HuH-7 (cell line): ENCODE data around the gene CTPS2.
"Not testable (repeated sequence)": the region's sequence is repeated elsewhere in the genome, so short reads cannot be mapped to it uniquely, and the experiment has no call there.

Experiments used
- DNase-seq: peaks from one replicate; pipeline ENCODE4 v3.0.0; 2011; ENCODE audit warnings: low spot score

Gene CTPS2

GRCh38 chrX:16603822-16604221, 108.6 kb downstream of the CTPS2 start:
- no peak for DNase-seq

- not testable (repeated sequence) for DNase-seq
These were observed 109.2 kb downstream of the CTPS2 start for GRCh38 chrX:16603235-16603634.

DNA sequence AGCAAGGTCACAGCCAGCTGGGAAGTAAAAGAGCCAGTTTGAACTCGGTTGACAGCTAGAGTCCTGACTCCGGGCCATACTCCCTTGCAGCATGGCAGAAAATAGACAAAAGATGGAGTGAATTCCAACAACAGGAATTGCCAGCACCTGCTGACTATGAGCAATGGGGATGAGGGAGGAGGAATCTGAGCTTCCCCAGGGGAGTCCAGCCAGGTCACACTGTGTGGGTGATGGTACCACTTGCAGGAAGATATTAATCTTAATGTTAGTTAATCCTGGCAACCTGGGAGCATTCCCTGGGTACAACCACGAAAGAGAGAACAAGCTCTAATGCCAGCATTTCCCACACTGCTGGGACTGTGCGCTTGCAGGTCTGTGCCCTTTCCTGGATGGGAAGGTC, 110.6 kb downstream of the CTPS2 start:
- DNase-seq: no peak

DNA sequence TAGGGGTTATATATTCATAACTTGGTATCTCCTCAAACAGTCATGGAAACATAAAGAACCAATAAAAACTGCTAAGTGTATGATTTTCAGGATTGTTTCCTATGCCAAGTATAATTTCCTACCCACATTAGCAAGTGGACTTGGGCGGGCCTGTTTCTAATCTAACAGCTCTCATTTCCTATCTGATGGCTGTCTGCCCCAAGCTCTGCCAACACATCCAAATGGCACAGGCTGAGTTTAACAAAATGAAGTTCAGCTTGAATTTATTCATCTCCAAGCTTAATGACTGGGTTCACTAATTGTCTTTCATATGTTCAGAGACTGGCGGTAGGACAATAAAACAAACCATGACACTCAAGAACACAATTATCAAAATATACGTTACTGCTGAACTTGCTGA, 118.0 kb downstream of the CTPS2 start:
- DNase-seq: no peak

DNA sequence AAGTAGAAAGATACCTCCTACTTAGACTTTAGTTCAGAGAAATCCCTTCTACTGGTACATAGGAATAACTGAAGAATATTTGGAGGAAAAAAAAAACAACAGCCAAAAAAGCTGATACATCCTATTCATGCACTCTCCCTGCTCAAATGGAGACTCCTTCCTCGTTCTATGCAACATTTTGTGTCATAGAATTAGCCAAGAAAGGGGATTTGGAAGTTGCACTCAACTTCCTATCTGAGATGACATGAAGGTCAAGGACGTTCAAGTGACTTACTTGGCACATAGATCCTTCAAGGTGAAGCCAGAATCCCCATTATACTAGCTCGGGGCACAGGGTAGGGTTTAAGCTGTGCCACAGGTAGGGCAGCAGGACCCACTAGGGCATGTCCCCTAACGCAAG, 118.7 kb downstream of the CTPS2 start:
- DNase-seq: no peak

DNA sequence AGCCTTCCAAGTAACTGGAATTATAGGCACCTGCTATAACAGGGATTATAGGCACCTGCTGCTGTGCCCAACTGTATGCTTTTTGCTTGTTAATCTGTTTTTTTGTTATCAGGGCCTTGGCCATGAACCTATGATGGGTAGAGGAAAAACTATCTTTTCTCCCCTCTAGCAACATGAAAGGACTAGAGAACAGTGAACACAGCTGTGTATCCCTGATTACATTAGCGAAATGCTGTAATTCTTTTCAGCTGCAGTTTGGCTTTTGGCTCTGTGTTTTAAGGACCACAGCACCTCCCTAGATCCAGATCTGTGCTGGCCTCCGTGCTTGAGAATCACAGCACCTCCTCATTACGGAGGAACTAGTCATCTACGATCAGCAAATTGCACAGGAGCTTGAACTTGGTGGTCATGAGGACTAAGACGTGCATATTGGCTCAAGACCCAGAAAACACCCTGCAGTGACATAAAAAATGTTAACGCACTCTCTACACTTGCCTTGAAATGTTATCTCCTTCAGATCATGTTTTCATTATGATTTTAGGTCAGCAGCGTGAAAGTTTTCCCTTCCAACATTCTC, 120.2 kb downstream of the CTPS2 start:
- DNase-seq: no peak

DNA sequence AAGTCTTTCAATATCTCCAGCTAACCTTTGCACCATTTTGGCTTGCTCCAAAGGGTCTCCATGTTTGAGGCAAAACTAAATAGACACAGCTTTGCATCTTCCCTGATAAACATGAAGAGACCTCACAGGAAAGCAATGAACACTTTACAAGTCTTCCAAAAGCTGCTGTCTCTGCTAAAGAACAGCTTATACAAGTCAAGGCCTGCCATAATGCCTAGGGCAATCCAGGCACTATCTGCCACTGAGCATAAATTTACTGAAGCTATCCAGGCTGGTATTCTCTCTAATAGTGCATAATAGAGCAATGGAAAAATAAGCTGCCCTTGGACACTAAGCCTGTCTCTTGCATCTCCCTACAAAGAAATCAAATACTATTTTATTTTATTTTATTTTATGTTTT, 122.6 kb downstream of the CTPS2 start:
- no peak for DNase-seq

DNA sequence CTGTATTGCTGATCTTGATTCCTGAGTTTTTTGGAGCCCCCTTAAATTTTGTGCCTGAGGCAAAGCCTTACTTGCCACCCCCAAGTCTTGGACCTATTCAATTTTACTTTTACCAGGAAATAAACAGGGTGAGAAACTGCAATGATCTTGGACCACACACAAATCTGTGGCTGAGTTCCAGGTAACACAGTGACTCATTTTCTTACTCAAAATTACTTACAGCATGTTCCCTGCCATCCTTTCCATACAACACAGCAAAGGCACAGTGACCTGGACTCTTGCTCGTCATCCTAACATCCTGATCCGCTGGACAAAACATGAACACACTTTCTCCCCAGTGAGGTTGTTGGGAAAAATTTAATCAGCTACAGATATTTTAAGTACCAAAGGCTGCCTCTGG, 123.3 kb downstream of the CTPS2 start:
- DNase-seq: no peak

GRCh38 chrX:16588266-16588665, 124.2 kb downstream of the CTPS2 start:
- DNase-seq: no peak

- no peak for DNase-seq
These were observed 124.6 kb downstream of the CTPS2 start for GRCh38 chrX:16587836-16588235.

DNA sequence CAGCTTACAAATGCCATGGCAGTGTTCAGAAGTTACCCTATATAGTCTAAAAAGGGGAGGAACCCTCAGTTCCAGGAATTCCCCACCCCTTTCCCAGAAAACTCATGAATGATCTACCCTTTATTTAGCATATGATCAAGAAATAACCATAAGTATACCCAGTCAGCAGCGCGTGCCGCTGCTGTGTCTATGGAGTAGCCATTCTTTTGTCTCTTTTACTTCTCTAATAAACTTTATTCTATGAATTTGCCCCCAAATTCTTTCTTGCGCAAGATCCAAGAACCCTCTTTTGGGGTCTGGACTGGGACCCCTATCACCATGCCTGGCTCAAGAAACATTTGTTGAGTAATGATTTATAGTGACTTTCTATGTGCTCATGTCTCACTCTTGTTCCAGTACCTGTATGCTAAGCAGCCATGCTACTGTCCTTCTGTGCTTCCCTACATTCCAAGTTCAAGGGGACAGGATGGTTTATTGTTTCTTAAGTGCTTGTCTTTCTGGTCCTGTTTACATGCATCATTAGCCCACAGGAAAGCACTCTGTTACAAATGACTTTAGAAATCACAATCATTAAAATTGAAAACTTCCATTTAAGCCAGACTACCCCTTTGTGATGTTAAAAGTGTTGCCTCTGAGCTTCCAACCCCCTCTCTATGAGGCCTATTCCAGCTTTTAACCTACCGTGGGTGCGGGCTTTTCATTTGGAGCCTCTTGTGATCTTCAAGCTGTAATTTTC, 125.9 kb downstream of the CTPS2 start:
- no peak for DNase-seq

GRCh38 chrX:16585486-16586376, 126.7 kb downstream of the CTPS2 start:
- no peak for DNase-seq

DNA sequence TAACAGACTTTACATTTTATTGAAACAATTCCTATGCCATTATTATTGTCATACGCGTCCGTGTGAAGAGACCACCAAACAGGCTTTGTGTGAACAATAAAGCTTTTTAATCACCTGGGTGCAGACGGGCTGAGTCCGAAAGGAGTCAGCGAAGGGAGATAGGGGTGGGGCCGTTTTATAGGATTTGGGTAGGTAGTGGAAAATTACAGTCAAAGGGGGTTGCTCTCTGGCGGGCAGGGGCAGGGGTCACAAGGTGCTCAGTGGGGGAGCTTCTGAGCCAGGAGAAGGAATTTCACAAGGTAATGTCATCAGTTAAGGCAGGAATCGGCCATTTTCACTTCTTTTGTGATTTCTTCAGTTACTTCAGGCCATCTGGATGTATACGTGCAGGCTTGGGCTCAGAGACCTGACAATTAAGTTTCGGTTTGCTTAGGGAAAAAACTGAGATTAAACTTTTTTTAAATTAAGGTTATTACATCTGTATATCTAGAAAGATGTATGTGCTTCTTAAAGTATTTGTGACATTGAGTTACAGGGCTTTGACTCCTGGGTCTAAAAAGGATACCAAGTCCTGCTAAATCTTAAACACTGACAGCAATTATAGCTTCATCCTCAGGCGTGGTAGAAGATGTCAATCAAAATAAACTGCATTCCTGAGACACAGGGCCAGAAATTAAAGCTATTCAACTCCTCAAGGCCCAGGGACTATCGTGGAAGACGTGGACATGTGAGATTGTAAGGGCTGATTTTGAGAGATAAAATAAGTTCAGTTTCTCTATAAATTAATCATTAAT, 132.3 kb downstream of the CTPS2 start:
- DNase-seq: not testable (repeated sequence)

DNA sequence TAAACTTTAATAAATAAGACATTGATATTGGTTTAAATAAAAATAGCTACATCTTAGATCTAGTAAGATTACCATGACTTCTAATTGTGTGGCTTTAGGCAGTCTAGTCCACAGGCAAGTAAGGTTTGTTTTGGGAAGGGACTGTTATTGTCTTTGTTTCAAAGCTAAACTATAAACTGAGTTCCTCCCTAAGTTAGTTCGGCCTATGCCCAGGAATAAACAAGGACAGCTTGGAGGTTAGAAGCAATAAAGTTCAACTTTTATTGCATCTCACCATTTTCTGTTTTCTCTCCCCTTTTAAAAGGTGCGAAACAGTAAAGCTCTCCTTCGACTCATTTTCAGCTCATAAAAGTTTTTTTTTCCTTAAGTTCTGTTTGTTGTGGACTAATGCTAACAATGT, 133.0 kb downstream of the CTPS2 start:
- no peak for DNase-seq

DNA sequence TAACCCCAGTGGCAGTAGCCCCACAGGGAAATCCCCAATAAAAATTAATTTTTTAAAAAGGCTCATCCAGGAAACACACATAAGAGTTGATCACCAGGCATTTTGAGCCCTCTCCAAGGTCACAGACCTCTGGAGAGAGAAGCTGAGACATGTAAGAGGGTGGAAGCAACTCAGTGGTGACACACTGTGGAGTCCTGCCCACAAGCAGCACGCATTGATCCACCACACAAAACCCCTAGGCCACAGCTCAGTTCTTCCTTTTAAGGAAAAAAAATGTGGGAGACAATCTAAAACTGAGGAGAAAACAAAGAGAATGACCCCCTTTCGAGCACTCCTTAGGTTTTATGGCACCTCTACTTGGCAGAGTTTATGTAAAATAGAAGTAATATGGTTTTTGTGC, 134.3 kb downstream of the CTPS2 start:
- DNase-seq: no peak

- no peak for DNase-seq
These were observed 134.9 kb downstream of the CTPS2 start for GRCh38 chrX:16577483-16578029.

- DNase-seq: not testable (repeated sequence)
These were observed 137.1 kb downstream of the CTPS2 start for GRCh38 chrX:16575388-16575787.

- no peak for DNase-seq
These were observed 138.7 kb downstream of the CTPS2 start for GRCh38 chrX:16573781-16574180.

DNA sequence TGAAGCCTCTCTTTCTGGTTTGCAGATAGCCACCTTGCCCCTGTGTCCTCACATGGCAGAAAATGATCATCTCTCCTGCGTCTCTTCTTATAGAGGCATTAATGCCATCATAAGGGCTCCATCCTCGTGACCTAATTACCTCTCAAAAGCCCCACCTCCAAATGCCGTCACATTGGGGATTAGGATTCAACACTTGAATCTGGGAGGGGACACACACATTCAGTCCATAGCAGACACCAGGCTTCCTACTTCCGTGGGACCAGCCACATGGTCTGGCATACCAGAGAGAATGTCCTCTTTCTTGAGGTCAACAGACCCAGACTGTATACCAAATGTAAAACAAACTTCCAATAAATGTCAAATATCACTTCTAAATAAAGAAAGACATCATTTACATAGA, 144.8 kb downstream of the CTPS2 start:
- DNase-seq: no peak

DNA sequence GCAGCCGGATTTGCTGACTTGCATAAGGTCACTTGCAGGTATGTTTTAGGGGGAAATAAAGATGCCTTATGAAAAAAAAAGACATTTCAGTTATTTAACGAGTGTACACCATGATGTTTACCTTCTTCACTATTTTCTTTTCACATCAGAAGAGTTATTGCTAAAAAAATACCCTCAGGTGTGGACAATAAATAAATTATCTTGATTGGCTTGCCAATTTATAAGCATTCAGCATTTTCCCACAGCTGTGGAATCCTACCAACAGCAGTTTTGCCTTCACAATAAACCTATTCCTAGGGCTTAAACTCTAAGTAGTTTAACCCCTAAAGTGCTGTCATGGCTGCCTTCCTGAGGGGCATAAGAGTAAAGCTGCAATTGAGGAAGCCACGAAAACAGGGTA, 145.9 kb downstream of the CTPS2 start:
- DNase-seq: no peak

GRCh38 chrX:16560173-16560572, 152.3 kb downstream of the CTPS2 start:
- DNase-seq: no peak

DNA sequence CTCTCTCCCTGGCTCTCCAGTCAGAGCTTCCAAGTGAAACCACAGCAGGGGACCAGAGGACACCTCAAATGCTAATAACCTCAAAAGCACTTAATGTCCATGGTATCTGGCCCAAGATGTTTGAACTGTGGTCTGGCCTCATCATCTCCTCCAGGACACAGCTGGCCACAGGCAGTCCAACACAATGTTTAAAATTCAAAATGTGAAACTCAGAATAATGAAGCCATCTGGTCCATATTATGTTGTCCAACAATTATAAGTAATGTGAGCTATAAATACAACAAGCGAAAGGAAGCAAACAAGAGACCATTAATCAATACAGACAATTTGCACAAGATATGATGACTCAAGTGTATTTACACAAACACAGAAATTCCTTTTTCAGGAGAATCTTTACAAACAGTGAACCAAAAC, 153.3 kb downstream of the CTPS2 start:
- DNase-seq: no peak
